Fibroblast of mammary gland (primary cell): Measurements from ENCODE around the gene ZNF644.

Experiments used
- DNase-seq: peaks from one replicate; pipeline ENCODE4 v3.0.0-alpha.2; 2010; ENCODE audit warnings: low read depth
- H3K4me3 ChIP-seq: 2 replicates; pipeline ENCODE4 v1.5.1; 2011; ENCODE audit warnings: low read depth, mild to moderate bottlenecking, low read length, moderate library complexity; ENCODE audit not compliant: control insufficient read depth
- TF ChIP-seq, protein P1 (sequence below): conservative IDR thresholded peaks from 2 replicates; pipeline ENCODE4 v1.5.1; 2011; ENCODE audit warnings: low read depth, low read length, inconsistent platforms; ENCODE audit not compliant: control insufficient read depth, insufficient read depth

The ZNF644 gene

DNA sequence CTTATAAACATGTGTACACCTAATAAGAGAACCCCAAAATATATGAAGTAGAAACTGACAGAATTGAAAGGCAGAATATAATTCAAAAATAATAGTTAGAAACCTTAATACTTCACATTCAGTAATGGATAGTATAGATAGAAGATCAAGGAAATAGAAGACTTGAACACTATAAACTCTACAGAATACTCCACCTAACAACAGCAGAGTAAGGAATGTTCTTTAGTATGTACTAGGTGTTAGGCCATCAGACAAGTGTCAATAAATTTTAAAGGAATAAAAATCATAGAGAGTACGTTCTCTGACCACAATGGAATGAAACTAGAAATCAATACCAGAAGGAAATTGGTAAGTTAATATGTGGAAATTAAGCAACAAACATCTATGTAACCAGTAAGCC is 16.6 kb downstream of the ZNF644 start:
- no peak for DNase-seq
- TF ChIP-seq, protein P1, sequence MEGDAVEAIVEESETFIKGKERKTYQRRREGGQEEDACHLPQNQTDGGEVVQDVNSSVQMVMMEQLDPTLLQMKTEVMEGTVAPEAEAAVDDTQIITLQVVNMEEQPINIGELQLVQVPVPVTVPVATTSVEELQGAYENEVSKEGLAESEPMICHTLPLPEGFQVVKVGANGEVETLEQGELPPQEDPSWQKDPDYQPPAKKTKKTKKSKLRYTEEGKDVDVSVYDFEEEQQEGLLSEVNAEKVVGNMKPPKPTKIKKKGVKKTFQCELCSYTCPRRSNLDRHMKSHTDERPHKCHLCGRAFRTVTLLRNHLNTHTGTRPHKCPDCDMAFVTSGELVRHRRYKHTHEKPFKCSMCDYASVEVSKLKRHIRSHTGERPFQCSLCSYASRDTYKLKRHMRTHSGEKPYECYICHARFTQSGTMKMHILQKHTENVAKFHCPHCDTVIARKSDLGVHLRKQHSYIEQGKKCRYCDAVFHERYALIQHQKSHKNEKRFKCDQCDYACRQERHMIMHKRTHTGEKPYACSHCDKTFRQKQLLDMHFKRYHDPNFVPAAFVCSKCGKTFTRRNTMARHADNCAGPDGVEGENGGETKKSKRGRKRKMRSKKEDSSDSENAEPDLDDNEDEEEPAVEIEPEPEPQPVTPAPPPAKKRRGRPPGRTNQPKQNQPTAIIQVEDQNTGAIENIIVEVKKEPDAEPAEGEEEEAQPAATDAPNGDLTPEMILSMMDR: no peak
- no peak overlapping the region for H3K4me3 ChIP-seq

DNA sequence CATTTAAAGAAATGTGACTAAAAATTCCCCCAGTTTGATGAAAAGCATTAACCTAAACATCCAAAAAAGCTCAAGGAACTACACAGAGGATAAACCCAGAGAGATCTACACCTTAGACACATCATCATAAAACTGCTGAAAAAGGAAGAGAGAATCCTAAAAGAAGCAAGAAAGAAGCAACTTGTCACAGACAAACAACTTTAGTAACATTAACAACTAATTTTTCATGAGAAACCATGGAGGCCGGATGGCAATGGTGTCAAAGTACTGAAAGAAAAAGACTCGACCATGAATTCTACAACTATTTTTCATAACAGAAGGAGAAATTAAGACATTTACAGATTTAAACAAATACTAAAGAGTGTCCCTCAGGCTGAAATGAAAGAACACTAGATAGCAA is 17.7 kb downstream of the ZNF644 start:
- TF ChIP-seq, protein P1: no peak
- no peak overlapping the region for H3K4me3 ChIP-seq
- DNase-seq: no peak

DNA sequence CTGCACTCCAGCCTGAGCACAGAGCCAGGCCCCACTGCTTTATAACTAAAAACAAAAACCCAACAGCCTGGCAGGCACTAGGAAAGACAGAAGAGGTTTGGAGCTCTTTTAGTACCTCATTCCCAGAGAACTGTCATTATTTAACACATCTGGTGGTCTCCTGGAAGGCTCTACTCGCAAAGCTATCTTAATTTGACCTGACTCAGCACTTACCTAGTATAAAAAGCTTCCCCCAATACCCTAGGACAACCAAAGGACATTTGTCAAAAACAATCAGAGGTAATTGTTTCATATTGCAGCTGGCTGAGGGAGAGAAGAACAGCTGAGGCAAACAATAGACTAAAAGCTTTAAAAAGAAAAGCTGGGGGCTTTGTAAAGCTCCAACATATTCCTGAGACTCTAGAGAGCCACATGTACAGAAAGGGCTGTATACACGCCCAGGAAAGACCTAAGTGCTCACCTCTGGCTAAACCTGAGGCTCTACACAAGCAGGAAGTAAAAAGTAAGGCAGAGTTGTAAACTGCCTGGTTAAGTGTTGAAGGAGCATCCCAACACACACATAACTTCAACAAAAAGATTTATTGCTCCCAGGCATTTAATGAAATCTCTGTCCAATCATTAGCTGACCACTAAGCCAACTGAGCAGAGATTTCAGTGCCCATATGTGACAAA is 25.0 kb downstream of the ZNF644 start:
- H3K4me3 ChIP-seq: no peak overlapping the region
- no peak for DNase-seq
- TF ChIP-seq, protein P1: no peak

DNA sequence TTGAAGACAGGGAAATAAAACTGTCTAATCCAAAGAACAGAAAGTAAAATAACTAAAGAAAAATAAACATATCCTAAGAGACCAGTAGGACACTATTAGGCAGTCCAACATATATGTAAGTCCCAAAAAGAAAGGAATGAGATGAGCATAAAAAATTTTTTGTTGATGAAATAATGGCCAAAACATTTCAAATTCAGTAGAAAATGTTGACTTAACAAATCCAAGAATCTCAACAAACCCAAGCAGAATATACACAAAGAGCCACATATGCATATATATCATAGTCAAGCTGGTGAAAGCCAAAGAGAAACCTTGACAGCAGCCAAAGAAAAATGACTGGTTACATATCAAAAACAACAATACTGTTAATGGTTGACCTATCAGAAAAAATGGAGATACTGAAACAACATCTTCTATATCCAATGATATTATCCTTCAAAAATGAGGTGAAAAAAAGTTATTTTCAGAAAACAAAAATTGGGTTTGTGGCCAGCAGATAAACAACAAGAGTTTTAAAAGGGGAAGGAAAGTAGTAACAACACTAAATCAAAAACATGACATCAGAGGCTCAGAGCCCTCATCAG is 26.4 kb downstream of the ZNF644 start:
- no peak for DNase-seq
- TF ChIP-seq, protein P1: no peak

DNA sequence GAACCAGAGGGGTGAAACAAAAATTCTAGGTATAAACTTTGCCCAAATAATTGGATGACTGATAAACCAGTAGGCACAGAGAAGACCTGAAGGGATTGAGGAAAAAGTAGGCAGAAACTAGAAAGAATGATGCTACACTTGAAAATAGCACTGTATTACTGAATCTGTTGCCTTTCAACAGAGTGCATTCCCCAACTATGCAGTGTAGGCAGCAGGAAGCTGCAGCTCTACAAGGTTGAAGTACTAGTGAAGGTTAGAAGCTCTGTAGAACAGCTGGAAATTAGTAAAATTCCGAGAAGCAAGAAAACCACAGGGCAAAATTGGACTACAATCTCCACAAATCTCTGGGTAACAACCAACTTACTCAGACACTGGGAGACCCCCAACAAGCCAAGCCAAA is 27.4 kb downstream of the ZNF644 start:
- no peak for DNase-seq
- H3K4me3 ChIP-seq: no peak overlapping the region
- TF ChIP-seq, protein P1: no peak

More for the DNA sequence above, 26.4 kb downstream of the ZNF644 start:
- H3K4me3 ChIP-seq: no peak overlapping the region

DNA sequence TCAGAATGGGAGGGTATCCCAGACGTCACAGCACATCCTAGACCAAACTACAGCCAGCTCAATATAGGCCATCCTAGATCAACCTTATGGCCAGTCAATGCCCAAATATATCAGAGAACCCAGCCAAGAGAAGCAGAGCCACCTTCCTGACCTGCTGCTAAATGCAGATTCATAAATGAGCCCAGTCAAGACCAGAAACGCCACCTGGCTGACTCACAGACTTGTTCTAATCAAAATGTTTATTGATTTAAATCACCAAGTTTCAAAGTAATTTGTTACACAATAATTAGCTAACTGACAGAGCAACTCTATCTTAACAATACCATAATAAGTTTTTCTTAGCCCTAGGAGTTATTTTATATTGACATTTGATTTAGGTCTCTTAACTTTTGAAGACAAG is 28.6 kb downstream of the ZNF644 start:
- TF ChIP-seq, protein P1: no peak
- DNase-seq: no peak
- H3K4me3 ChIP-seq: no peak overlapping the region

DNA sequence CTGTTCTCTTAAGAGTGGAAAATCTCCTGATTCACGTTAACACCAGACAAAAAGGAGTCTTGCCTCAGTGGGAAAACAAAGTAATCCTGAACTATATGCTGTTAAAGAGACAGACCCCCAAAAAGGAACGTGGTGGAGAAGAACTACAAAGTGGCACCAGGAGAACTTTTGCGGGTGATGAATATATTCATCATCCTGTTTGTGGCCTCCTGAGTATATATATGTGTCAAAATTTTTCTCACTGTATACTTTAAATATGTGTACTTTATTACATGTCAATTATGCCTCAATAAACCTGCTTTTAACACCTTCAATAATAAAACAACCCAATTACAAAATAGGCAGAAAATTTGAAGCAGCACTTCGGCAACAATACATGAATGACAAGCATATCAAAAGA is 31.1 kb downstream of the ZNF644 start:
- TF ChIP-seq, protein P1: no peak
- no peak overlapping the region for H3K4me3 ChIP-seq
- DNase-seq: no peak
